Activated CD4-positive, CD25-positive, alpha-beta regulatory T cell treated with anti-CD3 and anti-CD28 coated beads, Interleukin-2, amount 50 U/mL, for 24 hours (primary cell): ENCODE data around the gene DLG2.
"Not testable (repeated sequence)": the region's sequence is repeated elsewhere in the genome, so short reads cannot be mapped to it uniquely, and the experiment has no call there.

ENCODE experiments used
- ATAC-seq, 2 donors: fragments of 150-1000 bp; cut with Tn5 transposase; one replicate each; pipeline ENCODE4 v1.10.0; 2021; ENCODE audit warnings: mild to moderate bottlenecking in 1 of 2, moderate library complexity in 1 of 2

Gene DLG2

DNA sequence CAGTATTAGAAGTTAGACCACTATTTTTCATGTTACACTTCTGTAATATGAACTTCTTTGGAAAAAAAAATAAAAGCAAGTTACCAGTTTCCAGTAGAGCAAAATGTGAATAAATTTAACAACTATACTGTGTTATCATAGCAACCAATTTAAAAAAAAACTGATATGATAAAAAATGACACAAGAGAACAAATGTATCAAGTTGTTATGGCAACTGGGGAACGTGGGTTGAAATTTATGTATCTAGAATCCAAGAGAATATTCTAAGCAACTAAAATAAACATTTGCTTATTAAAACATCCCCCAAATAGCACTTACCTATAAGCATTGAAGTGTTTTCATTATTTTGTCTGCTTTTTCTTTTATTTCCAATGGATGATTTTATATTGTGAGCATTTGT, 442.4 kb downstream of the DLG2 start:
- ATAC-seq: no peak

DNA sequence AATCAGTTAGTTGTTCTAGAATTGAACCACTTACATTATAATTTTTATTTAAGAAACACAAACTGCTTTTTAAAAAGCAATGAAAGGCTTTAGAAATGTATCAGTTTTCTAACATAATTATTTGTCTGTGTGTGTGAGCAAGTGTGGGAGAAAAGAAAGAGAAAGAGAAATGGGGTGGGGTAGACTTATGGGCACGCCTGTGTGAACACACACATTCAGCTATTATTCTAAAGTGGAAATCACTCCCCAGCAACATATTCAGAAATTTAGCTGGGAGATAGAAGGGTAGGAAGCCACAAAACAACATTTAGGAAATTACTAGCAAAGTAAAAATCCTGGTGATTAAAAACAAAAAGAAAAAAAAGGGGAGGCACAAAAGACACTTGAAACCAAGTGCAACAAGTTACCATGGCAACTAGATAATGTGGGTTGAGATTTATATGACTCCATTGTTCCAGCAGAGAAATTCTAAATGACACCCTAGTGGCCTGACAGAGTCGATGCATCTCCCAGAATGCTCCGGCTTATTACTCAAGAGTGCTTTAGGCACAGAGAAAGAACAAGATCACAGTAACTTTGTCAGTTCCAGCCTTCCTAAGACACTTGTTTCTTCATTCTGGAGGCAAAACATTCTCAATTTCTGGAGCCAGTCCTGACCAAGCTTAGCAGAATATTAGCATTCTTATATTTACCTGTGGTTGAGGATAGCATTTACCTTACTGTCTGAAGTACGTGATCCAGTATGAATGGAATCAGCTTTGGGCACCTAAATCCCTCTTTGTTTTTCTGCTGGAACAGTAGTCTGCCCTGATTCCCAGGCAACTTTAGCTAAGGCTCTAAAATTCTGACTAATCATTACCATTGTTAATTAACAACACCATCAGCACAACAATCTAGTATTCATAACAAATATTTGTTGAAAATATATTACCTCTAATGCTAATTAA, 444.4 kb downstream of the DLG2 start:
- no peak for ATAC-seq

DNA sequence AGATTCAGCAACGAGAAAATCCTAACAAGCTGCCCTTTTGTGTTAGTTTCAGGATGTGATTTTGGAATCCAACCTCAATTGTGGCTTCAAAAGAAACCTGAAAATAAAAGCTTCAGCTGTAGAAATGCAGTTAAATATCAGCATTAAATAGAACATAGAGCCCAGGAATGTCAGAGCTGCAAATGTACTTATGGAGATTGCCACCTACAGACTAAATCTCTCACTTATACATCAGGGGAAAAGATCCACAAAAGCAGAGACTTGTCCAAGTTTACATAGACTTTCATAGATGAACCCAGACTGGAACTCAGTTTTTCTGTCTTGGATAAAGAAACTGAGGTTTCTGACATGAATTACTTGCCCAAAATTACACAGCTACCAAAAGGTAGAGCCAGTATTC, 446.6 kb downstream of the DLG2 start:
- ATAC-seq: no peak

DNA sequence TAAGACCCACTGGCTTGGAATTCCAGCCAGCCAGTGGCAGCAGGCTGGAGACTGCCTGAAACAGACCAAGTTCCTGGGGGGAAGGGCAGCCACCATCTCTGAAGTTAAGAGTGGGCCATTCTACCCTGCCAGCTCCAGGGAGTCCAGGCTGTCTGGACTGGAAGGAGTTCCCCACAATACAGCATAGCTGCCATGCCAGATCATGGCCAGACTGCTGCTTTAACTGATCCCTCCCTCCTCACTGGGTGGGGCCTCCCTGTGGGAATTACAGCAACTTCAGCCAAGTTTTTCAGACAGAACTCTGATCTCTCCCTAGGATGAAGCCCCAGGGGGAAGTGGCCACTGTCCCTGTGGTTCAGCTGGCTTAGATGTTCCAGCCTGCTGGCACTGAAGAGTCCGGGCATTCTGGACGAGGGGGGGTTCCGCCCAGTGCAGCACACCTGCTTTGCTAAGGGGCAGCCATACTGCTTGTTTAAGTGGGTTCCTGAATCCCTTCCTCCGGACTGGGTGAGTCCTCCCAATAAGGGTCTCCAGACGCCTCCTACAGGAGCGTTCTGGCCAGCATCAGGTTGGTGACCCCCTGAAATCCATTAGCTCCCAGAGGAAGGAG, 455.4 kb downstream of the DLG2 start:
- ATAC-seq: no peak

DNA sequence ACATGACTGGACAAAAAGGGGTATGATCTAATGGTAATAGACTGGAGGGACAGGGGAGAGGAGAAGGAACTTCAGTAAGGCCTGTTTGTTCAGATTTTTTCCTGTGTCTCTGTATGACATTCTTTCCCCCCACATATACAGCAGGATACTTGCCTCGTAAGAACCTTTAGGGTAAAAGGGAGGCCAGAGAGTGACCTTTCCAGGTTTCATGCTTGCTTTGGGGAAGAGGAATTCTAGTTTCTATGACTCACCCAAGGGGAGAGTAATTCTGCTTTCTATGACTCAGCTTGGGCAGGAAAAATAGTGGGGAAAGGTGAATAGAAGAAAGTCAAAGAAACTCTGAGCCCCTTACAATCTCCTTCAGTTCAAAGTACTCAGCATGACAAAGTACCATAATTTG, 457.0 kb downstream of the DLG2 start:
- no peak for ATAC-seq

DNA sequence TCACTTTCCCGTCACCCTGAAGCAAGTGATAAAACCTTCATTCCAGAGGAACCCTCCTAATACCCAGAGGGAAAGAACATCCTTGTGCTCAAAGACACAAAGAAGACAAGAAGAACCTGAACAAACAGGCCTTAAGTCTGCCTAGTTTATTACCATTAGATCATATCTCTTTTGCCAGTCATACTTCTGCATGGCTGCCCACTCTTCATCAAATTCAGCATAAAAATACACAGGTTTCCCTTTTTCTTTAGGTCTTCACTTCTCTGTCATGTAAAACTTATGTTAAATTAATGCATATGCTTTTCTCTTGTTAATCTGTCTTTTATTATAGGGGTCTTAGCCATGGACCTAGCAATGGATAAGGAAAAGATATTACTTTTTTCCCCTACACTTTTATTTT, 459.7 kb downstream of the DLG2 start:
- no peak for ATAC-seq

DNA sequence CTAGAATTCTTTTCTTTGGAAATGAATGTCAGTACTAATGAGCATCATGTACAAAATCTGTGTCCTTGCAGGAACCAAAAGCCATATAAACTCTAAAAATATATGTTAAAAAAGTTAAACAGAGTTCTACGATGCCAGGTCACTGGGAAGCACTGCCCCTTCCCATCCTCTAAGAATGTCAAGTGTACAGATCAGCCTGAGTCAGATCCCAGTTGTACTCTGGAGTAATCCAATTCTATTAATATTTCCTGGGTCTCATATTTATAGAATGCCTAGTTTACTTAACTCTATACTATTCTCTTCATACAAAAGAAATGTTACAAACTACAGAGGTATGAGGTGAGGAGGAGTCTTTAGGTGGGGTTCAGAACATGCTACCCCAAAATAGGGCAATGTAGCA, 460.1 kb downstream of the DLG2 start:
- no peak for ATAC-seq

DNA sequence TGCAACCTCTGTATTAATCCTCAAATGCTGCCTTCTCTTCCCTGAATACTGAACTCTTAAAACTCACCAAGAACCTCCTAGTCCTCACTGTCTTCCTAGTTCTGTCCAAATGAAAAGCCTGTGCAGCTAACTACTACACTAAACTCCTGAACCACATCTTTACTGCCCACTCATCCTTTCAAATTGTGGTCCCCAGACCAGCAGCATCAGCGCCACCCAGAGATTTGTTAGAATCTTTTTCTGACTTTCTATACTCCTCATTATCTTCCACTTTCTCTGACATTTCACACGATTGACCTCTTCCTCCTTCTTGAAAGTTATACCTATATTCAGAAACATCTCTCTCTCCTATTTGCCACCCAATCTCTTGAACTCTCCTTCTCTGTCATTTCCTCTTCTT, 461.3 kb downstream of the DLG2 start:
- ATAC-seq: no peak

DNA sequence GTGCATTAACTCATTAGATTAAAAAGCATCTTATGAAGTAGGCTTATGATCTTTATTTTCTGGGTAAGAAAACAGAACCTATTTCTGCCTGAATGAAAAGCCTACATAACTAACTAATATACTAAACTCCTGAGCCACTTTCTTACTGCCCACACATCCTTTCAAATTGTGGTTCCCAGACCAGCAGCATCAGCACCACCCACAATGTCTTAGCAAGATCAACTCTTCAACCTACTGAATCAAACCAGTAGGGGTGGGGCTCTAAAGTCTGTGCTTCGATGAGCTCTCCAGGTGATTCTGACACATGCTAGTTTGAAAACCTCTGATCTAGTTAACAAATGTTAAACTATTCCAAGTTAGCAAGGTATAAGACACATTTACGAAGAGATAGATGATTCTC, 462.4 kb downstream of the DLG2 start:
- ATAC-seq: no peak

DNA sequence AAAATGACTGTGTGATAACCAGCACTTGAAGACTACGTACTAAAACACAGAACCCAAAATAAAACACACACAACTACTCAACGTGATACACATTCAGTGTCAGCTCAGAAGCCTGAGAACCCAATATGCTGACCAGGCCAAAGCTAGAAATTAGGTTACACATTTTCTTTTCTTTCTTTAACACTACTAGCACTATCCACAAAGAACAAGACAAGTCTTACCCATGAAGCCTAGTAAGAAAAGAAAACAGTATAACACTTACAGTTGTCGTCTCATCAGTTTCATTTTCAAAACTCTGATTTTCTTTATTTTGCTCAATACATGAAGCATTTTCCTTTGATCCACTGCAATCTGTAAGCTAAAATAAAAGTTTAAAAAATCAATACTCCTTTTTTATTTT, 472.9 kb downstream of the DLG2 start:
- ATAC-seq: no peak

DNA sequence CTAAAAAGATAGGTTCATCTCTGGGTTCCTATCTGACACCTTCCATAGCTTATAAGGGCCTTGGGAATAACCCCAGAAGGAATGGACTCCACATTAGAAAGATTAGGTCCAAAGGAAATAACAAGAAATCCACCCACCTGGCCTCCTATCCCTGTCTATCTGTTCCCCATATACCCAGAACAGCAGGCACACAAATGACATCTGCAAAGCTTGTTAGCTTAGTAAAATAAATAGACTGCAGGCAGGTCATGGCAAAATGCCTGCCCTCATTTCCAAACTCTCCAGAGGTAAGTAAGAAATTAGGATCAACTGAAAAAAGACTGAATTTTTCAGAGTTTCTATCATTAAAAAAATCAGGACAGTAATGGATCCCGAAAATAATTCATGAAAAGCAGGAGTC, 489.5 kb downstream of the DLG2 start:
- ATAC-seq: no peak

DNA sequence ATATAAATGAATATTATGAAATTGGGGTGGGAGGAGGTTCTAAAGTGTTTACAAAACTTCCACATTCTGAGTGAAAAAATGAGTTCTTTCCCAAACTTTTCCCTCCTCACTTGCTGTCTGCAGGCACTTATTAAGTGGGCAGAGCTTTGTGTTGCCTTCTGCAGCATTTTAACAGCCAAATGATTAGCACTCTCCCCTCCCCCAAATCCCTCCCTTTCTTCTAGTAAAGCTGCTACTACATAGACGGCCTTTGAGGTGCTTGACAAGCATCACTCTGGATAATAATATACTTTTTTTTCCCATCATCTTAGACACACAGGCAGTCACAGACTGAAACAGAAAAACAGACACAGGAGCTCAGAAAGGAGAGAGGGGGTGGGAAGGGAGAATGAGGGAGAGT, 493.5 kb downstream of the DLG2 start:
- ATAC-seq: no peak

DNA sequence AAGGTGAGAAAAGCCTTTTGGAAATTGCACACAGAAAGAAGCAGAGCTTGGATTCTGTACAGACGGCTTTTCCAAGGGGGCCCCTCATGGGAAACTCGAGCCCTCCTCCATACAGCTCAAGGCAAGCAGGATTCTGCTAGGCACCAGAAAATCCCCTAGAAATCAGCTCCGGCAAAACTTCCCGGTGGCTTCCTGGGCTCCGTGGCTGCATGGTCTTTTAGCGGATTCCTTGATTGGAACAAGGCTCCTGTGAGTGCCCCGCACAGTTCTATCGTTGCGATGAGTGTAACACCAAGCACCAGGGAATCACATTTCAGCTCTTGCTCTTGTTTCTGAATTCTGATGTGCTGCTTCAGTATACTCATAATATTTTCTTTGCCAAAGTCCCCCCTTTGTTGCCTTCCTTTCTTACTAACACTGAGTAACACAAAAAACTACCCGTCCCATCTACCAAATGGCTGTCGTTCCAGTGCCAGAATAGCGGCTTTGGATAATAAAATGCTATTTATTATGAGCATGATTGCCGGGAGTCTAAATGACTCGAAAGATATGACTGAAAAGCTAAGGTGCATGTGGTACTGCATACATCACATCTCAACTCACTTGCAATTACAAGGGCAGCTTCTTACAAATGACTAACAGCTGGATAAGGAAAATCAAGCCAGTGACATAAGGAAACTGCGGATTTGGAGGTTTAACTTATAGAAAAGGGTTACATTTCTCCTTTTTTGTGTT, 494.1 kb downstream of the DLG2 start:
- ATAC-seq: no peak

DNA sequence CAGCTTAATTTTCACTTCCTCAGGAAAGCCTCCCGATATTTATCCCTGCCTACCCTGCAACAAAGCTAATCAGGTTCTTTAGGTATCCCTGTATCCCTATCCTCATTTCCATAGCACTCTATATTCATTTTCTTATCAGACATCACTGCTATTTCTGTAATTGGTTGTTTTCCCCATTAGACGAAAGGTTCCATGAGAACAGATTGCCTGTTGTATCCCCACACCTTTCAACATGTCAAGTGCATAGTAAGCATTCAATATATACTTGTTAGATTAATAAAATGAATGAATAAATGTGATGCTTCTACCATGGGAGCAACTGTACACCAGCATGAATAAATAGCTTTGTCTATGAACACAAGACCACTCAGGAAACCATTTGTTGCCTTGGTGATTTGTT, 499.8 kb downstream of the DLG2 start:
- ATAC-seq: no peak

DNA sequence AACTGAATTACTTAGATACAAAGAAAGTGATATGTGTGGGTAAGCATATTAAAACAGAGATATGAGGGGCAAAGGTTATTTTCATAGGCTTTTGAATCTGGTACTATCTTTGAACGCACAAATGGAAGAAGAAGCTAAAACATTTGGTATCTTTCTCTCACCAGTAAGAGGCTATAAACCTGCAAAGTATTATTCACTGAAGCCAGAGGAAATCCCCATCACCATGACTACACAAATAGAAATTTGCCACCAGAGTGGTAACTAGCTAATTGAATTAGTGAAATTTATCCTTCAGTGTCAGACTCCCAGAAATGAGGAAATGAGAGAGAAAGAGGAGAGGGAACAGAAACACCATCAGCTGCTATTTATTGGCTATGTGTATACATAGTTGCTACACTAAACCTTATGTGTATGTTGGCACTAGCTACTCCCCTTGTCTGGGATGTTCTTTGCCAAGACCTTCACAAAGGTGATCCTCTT, 503.4 kb downstream of the DLG2 start:
- ATAC-seq: no peak

DNA sequence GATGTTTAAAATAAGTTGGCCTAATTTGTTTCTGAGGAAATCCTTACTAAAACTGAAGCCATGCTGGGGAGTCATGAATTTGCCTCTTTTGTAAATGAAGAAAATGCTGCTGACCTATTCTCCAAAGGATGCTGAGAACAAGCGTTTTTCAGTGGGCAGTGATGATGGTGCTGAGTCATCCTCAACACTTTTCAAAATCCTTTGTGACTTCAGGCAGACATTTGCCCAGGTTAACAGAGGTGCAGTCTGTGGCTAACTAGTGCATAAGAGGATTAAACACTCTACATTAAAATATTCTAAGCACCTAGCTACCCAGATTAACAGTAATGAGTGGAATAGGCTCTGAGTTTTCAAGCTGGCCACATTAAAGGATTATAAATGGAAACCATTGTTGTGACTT, 509.0 kb downstream of the DLG2 start:
- no peak for ATAC-seq

DNA sequence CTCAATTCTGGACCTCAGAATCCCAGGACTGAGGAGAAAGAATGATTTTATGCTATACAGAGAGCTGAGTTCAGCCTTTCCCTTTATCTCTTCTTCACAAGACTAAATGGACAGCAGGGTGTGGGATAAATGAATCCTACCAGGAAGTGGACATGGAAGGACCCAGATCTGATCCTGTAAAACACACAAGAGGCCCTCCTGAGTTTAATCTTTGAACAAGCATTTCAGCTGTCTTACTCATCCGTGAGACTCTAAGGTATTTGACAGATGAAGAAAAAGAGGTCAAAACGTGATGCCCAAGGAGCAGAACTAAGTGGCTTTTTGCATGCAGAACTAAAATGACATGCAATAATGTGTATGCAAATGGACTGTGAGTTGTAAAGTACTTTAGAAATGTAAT, 511.3 kb downstream of the DLG2 start:
- no peak for ATAC-seq

DNA sequence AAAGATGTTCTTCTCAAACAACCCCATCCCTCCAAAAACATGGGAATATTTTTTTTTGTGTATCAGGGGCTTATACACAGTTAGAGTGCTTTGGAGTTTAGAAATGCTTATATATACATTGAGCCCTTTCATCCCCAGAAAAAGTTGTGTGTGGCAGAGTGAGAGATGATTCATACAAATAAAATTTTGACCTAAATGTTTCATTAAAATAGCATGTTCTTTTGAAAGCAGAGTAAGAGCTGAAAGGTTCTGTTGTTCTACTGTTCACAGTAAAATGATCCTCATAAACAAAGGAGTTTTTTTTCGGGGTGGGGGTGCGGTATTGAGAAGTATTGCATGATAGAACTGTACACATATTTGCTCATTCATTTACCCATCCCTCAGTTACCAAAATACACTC, 512.4 kb downstream of the DLG2 start:
- ATAC-seq: no peak

DNA sequence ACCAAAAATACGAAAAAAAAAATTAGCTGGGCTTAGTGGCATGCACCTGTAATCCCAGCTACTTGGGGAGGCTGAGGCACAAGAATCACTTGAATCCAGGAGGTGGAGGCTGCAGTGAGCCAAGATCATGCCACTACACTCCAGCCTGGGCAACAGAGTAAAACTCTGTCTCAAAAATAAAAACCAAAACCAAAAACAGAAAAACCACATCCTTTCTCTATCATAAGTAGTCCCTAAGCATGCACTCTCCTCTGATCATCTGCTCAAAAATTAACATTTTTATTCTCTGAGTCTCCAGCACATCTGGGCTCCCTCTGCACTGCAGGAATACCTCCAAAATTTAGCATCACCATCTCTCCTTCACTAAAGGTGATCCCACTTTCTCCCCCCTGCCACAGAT, 516.9 kb downstream of the DLG2 start:
- not testable (repeated sequence) for ATAC-seq

DNA sequence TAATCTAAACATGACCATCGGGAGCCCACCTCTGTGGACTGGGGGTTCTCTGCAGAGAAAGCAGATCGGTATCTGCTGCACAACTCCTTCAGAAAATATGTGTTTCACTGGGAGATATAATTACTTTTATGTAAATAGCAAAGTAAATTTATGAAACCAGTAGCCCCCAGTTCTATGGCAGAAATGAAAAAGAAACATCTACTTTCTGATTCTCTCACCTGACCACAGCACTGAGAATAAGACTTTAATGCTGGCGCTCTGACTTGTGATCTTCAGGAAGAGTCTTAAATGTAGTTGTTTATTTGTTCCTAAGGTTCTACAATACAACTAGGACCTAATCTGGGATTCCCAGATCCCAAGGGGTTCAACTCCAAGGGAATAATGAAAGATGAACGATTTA, 518.0 kb downstream of the DLG2 start:
- no peak for ATAC-seq

DNA sequence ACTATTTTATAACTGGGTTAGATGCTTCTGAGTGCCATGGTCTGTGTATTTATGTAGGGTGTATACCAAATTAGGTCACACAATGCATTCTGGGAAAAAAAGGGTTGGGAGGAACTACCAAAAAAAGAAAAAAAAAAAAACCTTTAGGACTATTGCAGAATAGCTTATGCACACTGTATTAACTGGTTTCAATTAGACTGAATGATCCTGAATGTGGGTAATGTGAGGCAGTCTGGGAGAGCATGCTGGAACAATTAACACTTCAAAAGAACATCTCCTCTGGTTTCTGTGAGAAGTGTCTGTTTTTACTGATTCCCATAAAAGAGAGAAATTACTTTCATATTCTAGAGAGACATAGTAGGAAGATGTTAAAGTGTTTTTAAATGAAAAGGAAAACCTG, 521.3 kb downstream of the DLG2 start:
- no peak for ATAC-seq

DNA sequence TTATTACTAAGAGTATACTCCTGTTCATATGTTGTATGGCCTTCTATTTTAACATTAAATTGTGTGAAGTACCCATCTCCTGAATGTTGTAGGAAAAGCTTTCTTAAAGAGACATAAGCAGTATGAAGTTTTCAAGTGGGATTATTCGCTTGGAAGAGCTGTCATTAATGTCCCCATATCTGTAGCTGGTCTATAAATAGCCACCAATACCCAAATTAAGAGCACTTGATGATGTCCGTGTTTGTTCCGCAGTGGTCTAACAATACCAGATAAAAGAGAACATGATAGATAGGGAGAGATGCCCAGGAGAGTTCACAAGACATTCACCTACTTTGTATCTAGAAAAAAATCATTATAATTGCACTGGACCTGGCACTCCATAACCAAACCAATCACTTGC, 527.6 kb downstream of the DLG2 start:
- ATAC-seq: no peak

DNA sequence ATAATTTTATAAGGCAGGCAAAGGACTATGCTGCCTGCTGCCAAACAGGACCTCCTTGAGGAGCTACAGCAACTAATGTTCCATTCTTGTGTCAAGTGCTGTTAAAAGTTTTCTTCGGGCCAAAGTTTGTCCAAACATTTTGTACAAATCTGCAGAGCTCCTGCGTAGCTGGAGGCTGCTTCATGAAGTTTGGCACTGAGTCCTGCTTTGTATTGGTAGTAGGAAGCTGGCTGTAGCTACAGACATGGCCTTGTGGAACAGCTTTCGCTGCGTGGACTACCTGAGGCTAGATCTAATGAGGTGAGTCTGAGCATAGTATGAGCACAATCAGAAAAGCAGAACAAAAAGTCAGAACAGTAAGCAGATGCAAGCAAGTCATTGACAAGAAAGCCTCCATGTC, 528.1 kb downstream of the DLG2 start:
- ATAC-seq: no peak

DNA sequence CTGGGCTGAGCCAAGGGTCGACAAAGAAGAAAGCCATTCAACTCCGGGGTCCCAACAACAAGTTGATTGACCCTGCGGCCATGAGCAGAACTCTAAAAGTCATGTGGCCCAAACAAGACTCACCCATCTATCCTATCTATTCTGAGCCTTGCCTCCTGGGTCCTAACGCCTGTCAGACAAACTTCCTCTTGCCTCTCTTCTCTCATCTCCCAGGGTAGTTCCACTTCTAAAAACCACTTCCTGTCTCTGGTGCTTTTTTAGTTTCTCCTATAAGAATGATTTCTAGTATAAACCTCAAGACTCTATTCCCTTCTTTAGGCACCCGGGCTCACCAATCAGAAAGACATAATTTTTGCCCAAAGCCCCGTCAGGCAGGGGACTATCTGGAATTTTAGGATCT, 530.2 kb downstream of the DLG2 start:
- no peak for ATAC-seq
